Measurements from ENCODE around the gene ACOX3.
"Not testable (repeated sequence)": the region's sequence is repeated elsewhere in the genome, so short reads cannot be mapped to it uniquely, and the experiment has no call there.

ACOX3 gene

GRCh38 chr4:8370106-8370787 lies 70.3 kb downstream of the ACOX3 start:
- DNase-seq, result no peak

- DNase-seq, result no peak
Observed at GRCh38 chr4:8369426-8370105, 71.0 kb downstream of the ACOX3 start.

GRCh38 chr4:8368998-8369397 lies 71.5 kb downstream of the ACOX3 start:
- DNase-seq, result no peak

- no peak for DNase-seq
Observed at GRCh38 chr4:8368061-8368481, 72.5 kb downstream of the ACOX3 start.

- no peak for DNase-seq
Observed at GRCh38 chr4:8366601-8367000, 73.9 kb downstream of the ACOX3 start.

GRCh38 chr4:8365951-8366350 lies 74.6 kb downstream of the ACOX3 start:
- no peak for DNase-seq

GRCh38 chr4:8365353-8365752 lies 75.2 kb downstream of the ACOX3 start:
- no peak for DNase-seq

- DNase-seq, result no peak
Observed at GRCh38 chr4:8364848-8365350, 75.6 kb downstream of the ACOX3 start.

- no peak for DNase-seq
Observed at GRCh38 chr4:8364141-8364540, 76.4 kb downstream of the ACOX3 start.

GRCh38 chr4:8362483-8362882 lies 78.0 kb downstream of the ACOX3 start:
- no peak for DNase-seq

GRCh38 chr4:8359193-8359592 lies 81.3 kb downstream of the ACOX3 start:
- no peak for DNase-seq

GRCh38 chr4:8356856-8357255 lies 83.7 kb downstream of the ACOX3 start:
- DNase-seq, result no peak

GRCh38 chr4:8355864-8356565 lies 84.5 kb downstream of the ACOX3 start:
- no peak for DNase-seq

- no peak for DNase-seq
Observed at GRCh38 chr4:8355306-8355705, 85.2 kb downstream of the ACOX3 start.

GRCh38 chr4:8353912-8354453 lies 86.5 kb downstream of the ACOX3 start:
- DNase-seq, result no peak

- no peak for DNase-seq
Observed at GRCh38 chr4:8353158-8353669, 87.3 kb downstream of the ACOX3 start.

GRCh38 chr4:8352368-8353157 lies 88.0 kb downstream of the ACOX3 start:
- DNase-seq, result no peak

GRCh38 chr4:8351931-8352367 lies 88.6 kb downstream of the ACOX3 start:
- no peak for DNase-seq

GRCh38 chr4:8350841-8351461 lies 89.6 kb downstream of the ACOX3 start:
- DNase-seq, result no peak

- DNase-seq, result no peak
Observed at GRCh38 chr4:8350352-8350751, 90.2 kb downstream of the ACOX3 start.

GRCh38 chr4:8349664-8350236 lies 90.8 kb downstream of the ACOX3 start:
- DNase-seq, result no peak

- not testable (repeated sequence) for DNase-seq
Observed at GRCh38 chr4:8349236-8349635, 91.3 kb downstream of the ACOX3 start.

Measured in NCI-H187 (cell line).